HepG2 (cell line): ENCODE results near the gene ADGRB3.

Source experiments
- CTCF ChIP-seq: sonication (generic); formaldehyde crosslinking; IDR thresholded peaks from 2 replicates; pipeline ENCODE4 v1.5.0; 2020; ENCODE audit warnings: mild to moderate bottlenecking, missing genetic modification reagents, moderate library complexity
- ESRRA ChIP-seq: sonication (generic); formaldehyde crosslinking; IDR thresholded peaks from 2 replicates; pipeline ENCODE4 v1.5.1; 2020; ENCODE audit warnings: mild to moderate bottlenecking, low read depth, missing genetic modification reagents
- POLR2AphosphoS5 ChIP-seq: IDR thresholded peaks from 2 replicates; pipeline ENCODE4 v1.6.1; 2012; ENCODE audit warnings: low read depth, low read length
- SRSF9 ChIP-seq: fragments of 200-400 bp; formaldehyde crosslinking; IDR thresholded peaks from 2 replicates; pipeline ENCODE4 v1.6.1; 2018; ENCODE audit warnings: borderline replicate concordance, mild to moderate bottlenecking, low read depth, low read length; ENCODE audit not compliant: insufficient read depth, poor library complexity, severe bottlenecking
- ZNF143 ChIP-seq: sonication (generic); formaldehyde crosslinking; IDR thresholded peaks from 2 replicates; pipeline ENCODE4 v1.4.0; 2020; ENCODE audit warnings: missing genetic modification reagents
- ZNF251 ChIP-seq: sonication (generic); formaldehyde crosslinking; IDR thresholded peaks from 2 replicates; pipeline ENCODE4 v1.9.0; 2021; ENCODE audit warnings: mild to moderate bottlenecking, missing genetic modification reagents

DNA sequence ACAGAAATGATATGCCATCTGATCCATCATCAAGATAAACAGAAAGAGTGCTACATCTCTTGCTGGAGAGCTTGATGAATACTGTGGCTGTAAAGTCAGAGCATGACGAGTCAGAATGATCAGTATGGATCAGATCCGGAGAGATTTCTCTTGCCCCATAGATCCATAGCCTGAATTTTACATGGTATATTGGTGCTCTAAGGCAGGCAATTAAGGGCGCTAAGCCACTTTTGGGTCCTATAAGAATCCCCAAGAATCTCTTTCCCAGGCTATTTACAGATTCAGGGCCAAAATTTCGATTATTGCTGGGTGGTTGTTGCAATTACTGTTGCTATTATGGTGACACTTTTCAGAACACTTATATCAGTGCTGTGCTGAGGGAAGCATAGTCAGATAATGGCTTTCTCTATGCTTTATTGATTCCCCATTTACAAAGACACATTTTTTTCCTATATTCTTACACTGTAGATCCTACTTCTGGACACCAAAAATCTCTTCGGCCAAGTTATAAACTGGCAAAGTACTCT is 94.4 kb downstream of the ADGRB3 start:
- TF ChIP-seq CTCF (CRISPR knock-in tag): no peak
- no peak for TF ChIP-seq POLR2AphosphoS5
- no peak for TF ChIP-seq ZNF251 (CRISPR knock-in tag)
- TF ChIP-seq ZNF143 (CRISPR knock-in tag): no peak
- no peak for TF ChIP-seq SRSF9
- TF ChIP-seq ESRRA (CRISPR knock-in tag): no peak
